Stimulated activated CD4-positive, alpha-beta T cell treated with anti-CD3 and anti-CD28 coated beads, TNF-alpha, amount 100 ng/mL, for 24 hours (primary cell): Measurements from ENCODE around the gene TSPAN9.

Experiments used
- DNase-seq, 3 experiments: peaks; one replicate each; pipeline ENCODE4 v3.0.0-alpha.2; 2020; ENCODE audit warnings: low read depth in 3 of 3

The TSPAN9 gene

GRCh38 chr12:3164454-3165077 is 87.4 kb downstream of the TSPAN9 start:
- no peak for DNase-seq

- no peak for DNase-seq
These were observed 88.2 kb downstream of the TSPAN9 start for GRCh38 chr12:3165078-3165980.

DNA sequence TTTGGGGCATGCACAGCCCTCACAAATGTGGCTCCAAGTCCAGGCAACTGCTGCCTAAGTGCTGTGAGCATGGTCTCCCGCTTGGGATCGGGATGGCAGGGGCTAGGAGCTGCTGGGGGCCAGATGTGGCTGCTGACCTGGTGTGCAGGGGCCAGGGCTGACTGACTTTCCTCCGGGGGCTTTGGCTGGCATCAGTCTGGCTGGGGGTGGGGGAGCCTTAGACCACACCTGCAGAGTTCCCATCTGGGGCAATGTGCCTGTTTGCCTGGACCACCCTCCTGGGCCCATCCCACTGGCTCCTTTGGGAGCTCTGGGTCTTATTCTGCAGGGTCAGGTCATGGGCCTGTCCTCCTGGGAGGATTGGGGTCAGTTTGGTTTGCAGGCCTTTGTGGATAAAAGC is 90.5 kb downstream of the TSPAN9 start:
- no peak for DNase-seq

DNA sequence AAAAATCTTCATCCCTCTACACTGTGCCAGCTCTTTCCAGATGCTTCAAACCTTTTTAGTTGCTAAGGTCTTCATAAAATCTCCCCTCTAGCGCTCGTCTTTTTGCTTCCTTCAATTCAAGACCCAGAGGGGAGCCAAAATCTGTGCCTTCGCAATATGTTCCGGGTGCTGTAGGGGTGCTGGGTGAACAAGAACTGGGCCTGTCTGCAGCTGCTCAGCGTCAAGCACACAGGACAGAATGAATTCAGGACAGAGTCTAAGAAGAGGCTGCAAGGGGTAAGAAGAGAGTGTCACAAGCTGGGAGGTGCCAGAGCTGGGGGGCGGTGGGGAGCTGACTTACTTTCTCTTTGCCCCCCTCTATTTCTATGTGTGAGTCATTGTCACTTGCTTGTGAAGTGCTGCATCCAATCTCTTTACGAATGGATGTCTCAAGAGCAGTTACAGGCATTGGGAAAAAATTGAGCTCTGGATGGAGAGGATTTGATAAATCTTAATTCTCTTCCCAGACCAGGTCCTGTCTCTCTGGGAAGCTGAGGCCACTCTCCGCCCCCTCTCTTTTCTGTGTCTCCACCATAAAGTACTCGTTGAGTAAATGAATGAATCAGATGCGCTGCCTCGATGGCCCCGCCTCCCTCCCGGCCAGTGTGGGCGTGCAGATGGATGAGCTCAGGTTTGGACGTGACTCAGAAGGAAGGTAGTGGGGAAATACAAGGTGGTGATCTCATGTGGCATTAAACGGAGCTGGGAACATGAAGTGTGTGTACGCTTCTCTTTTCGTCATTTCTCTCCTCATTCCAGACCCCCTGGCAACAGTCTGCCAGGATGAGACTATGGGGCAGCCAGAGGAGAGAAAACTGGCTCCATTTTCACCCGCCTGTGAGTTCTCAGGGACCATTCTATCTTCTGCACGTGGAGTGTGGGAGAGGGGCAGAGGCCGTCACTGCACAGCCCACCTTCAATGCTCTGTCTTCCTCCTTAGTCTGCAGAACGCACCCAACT is 91.3 kb downstream of the TSPAN9 start:
- DNase-seq = peak in 1 of 3 experiments; percentile 57

DNA sequence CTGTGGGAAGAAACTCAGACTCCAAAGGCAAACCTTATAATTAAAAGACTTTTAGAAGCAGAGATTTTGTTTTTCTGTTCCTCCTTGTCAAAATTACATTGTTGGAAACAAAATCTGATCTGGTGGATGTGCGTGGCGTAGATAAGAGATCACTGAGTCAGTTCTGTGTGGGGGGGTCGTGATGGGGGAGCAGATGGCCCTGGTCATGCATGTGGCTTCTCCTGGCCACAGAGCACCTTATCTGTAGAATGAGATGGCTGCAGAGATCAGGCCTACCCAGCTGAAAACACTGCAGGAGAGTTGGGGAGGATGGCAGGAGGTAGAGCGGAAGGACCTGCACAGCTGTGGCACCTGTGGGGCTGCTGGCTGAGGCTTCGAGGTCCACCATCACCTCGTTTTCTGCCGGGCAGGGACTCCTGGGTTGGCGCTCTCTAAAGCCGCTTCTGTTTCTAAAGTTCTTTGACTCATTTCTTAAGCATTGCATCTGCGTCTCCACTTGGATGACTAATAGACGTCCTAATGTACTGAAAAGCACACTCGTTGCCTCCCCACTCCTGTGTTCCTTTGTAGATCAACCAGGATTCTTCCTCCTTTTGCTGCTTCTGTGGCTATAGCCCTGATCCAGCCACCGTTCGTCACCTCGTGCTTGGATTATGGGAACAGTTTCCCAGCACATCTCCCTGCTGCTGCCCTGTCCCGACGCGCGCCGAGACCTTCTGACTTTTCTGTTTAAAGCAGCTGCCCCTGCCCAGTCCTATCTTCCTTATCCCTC is 93.4 kb downstream of the TSPAN9 start:
- DNase-seq = no peak

DNA sequence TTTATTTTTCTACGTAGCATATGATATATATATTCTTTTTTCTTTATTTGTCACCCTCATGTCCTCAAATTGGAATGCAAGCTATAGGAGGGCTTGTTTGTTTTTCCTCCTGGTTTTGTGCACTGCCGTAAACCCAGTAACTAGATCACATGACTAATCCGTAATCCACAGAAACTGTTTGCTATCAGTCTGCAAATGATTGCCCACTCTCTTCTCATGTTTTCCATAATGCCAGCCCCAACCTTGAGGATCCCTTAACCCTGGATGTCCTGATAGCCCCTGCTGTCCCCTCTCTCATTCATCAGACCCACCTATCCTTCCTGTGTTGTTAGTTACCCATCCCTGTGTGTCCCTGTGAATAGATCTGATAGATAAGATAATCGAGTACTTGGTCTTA is 94.0 kb downstream of the TSPAN9 start:
- DNase-seq = no peak

GRCh38 chr12:3172124-3173007 is 95.2 kb downstream of the TSPAN9 start:
- no peak for DNase-seq

- DNase-seq = no peak
These were observed 95.9 kb downstream of the TSPAN9 start for GRCh38 chr12:3173008-3173553.

GRCh38 chr12:3173912-3174311 is 96.7 kb downstream of the TSPAN9 start:
- no peak for DNase-seq

DNA sequence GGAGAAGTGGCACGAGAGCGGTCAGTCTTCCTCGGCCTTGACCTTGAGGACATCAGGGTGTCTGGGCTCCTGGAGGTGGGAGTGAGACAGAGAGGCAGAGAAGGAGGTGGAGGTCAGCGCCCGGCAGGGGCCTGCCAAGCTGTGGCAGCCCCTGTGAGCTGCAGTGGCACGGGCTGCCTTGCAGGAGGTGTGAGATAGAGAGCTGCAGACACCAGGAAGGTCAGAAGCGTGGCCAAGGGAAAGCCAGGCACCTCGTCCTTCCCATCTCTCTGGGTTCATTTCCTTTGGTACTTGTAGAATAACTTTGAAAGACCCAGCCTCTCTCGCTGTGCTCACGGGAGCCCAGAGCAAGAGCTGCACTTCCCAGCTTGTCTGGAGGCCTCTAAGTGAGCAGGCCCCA is 98.1 kb downstream of the TSPAN9 start:
- DNase-seq = no peak

DNA sequence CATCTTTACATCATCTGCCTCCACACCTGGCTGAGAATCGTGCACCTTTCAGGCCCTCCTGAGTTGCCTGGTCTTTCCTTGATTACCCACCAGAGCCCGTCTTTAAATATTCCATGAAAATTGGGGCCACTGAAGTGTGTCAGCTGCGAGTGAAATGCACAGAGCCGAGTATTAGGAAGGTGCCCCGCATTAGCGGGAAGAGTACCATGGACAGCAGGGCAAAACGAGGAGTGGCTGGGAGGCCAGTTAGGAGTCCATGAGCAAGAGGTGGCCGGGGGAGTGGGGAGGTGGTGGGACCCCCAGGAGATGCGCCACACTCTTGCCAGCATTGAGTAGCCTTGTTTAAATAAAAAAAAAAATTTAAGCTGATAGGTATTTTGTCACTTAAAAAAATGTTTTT is 99.6 kb downstream of the TSPAN9 start:
- DNase-seq = no peak

GRCh38 chr12:3177778-3178425 is 100.7 kb downstream of the TSPAN9 start:
- no peak for DNase-seq

DNA sequence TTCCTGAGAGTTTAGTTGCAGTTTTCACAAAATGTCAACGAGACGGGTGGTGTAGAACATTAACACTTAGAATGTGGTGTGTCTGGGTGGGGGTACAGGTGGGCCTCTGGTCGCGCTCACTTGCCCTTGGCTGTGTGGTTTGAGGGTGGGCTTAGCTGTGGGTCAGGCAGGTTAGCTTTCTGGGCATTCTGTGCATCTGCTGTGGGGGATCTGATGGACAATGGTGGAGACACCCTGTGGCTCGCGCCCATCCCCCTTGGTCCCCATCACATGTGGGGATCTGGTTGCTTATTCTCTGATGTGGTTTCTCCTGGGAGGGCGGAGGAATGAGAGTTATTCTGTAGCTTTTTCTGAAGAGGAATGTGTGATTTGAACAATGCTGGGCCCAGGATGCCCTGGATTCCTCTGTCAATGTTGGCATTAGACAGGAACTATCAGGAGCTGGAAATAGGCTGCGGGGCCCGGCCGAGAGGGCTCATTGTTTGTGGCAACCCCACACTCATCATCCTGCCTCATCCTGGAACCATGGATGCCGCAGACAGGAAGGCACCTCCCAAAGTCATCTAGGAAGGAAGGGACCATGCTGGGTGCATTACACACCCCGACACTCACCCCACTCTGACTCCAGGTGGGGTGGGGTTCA is 101.6 kb downstream of the TSPAN9 start:
- no peak for DNase-seq

GRCh38 chr12:3179731-3180130 is 102.6 kb downstream of the TSPAN9 start:
- DNase-seq = no peak

DNA sequence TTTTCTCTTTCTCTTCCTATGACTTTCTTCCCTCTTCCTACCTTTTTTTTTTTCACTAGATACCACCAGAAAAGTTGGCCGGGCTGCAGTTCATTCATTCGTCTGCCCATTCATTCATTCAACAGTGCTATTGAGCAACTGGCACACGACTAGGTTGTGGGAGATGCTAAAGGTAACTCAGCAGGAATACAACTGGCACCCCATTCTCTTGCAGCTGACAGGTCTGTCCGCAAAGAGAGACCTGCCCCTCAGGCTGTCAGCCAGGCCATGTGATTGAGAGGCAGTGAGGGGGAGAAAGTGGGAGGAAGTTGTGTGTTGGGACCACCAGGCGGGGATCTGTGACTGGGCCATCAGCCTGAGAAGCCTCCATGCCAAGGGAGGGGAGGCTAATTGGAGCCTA is 105.2 kb downstream of the TSPAN9 start:
- no peak for DNase-seq

DNA sequence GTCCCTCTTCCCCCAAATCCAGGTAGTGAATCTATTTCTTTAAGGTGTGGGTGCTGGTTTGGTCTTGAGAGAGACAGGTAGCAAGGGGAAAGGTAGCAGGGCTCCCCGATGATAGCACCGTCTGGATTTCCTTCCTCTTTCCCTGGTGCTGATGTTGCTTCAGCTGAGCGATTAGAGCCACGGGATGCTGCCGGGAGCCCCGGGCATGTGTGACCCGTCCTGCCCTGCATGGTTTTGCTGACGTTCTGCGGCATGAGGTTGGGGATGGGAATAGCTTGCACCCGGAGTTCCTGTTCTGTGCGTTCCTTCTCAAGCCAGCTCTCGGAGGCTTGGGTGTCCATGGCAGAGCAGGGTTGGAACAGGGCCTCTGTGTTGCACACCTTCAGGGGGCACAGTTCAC is 107.3 kb downstream of the TSPAN9 start:
- no peak for DNase-seq

DNA sequence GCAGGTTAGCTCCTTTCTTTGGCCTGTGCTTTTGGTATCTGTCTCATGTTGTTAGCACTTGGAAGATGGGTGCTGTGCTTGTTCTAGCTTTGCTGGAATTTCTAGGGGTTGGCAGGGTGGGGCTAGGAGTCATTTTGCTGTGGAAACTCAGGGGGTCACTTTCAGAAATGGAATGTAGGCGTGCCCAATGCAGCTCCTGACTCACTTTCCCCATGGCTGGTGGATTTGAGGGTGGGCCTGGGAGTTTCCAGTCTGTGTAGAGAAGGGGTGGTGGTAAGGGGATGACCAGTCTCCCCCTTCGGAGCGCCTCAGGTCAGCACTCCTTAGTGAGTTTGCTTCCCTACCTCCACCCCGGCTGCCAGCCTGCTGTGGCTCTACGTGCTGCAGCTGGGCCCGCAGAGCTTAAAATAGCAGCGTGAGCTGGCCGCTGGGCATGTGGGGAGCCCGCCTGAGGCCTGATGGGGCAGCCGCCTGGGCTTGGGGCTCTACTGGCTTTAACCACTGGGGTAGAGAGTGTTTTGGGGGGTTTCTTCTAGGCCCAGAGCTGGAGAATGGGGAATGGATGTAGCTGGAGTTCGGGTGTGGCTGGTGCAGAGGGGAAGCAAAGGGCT is 108.2 kb downstream of the TSPAN9 start:
- DNase-seq = no peak

DNA sequence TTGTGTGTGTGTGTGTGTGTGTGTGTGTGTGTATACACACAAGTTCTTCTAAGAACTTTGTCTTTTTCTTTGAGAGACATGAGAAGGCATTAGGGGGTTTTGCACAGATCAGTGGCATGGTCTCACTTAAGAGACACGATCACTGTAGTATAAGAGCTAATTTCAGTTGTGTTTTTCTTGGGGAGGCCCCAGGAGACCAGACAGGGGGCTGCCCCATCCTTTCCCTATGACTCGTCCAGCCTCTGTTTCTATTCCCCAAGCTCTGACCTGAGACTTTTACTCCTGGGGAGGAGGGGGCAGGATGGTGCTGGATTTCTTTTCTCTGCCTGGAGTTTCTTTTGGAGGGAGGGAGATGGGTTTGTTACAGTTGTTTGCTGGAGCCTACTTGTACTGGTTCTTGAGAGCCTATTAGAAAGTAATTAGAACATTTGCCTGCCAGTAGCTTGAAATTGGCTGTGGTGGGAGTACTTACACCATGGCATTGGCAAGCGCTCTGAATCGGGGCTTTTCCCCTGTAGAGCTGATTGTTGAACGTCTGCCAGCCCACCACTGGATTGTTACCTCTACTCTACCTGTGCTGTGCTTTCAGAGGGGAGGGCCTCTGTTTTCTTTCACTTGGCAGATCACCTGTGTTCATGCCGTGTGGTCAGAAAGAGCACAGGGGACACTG is 109.5 kb downstream of the TSPAN9 start:
- DNase-seq = no peak
